ENCODE data around the gene SPRED2. TPM values are rescaled to one million over a fixed set of nuclear protein-coding genes. Genes with fewer than 3 reads are reported as not detected.

Gene SPRED2
- polyA plus RNA-seq, 1 donor from 2014 or later: 5.3 TPM

GRCh38 chr2:65416321-65416720 is 16.1 kb downstream of the SPRED2 start:
- peaks cover 28% of the 10 kb centered on the region for H3K79me2 ChIP-seq (replicated peaks; ENCODE audit: insufficient read depth, low read length)

GRCh38 chr2:65415091-65415490 is 17.3 kb downstream of the SPRED2 start:
- no peak overlapping the region for H3K4me2 ChIP-seq (ENCODE audit: low read length)
- TF ChIP-seq EZH2 (IDR thresholded peaks at IDR 0.05; ENCODE audit: borderline replicate concordance, insufficient read depth, low read length, poor library complexity, severe bottlenecking) (no peak), REST (IDR thresholded peaks at IDR 0.05; ENCODE audit: borderline replicate concordance) (no peak), TAF1 (IDR thresholded peaks at IDR 0.05; ENCODE audit: low read depth) (no peak)
- H3K9me2 ChIP-seq (ENCODE audit: insufficient read depth, low read length): no peaks in the 10 kb centered on the region
- H3K9ac ChIP-seq (ENCODE audit: low read length): no peak overlapping the region
- H2AFZ ChIP-seq (ENCODE audit: low read depth, low read length): no peak overlapping the region
- H3K27me3 ChIP-seq (ENCODE audit: insufficient read depth, low read depth, low read length): no peaks in the 10 kb centered on the region
- H3K36me3 ChIP-seq (ENCODE audit: insufficient read depth, low read length): no peaks in the 10 kb centered on the region
- peaks cover 28% of the 10 kb centered on the region for H3K79me2 ChIP-seq (replicated peaks; ENCODE audit: insufficient read depth, low read length)
- H3K4me3 ChIP-seq (ENCODE audit: low read length): no peak overlapping the region
- H3K9me3 ChIP-seq (ENCODE audit: low read length): no peaks in the 10 kb centered on the region
- H3K27ac ChIP-seq (ENCODE audit: low read length): no peak overlapping the region
- no peaks in the 10 kb centered on the region for H3F3A ChIP-seq (ENCODE audit: insufficient read depth, low read length, poor library complexity, severe bottlenecking)
- H4K20me1 ChIP-seq (ENCODE audit: insufficient read depth): no peaks in the 10 kb centered on the region

More at GRCh38 chr2:65416321-65416720, 16.1 kb downstream of the SPRED2 start:
- no peak for TF ChIP-seq CTCF (IDR thresholded peaks at IDR 0.05; ENCODE audit: poor library complexity, severe bottlenecking)
- no peak for TF ChIP-seq TAF1 (IDR thresholded peaks at IDR 0.05; ENCODE audit: low read depth)
- TF ChIP-seq POLR2AphosphoS5 (IDR thresholded peaks at IDR 0.05): no peak
- no peak for TF ChIP-seq RAD21 (conservative IDR thresholded peaks at IDR 0.05)
- TF ChIP-seq EP300 (conservative IDR thresholded peaks at IDR 0.05; ENCODE audit: poor library complexity, severe bottlenecking): no peak
- no peak for TF ChIP-seq MXI1 (conservative IDR thresholded peaks at IDR 0.05; ENCODE audit: poor library complexity, severe bottlenecking)
- no peak for TF ChIP-seq REST (IDR thresholded peaks at IDR 0.05; ENCODE audit: borderline replicate concordance)
- TF ChIP-seq SMC3 (conservative IDR thresholded peaks at IDR 0.05; ENCODE audit: poor library complexity): no peak
- no peak for TF ChIP-seq EZH2 (IDR thresholded peaks at IDR 0.05; ENCODE audit: borderline replicate concordance, insufficient read depth, low read length, poor library complexity, severe bottlenecking)
- Histone ChIP-seq H3F3A (ENCODE audit: insufficient read depth, low read length, poor library complexity, severe bottlenecking) (no peaks in the 10 kb centered on the region), H3K9ac (ENCODE audit: low read length) (no peak overlapping the region), H2AFZ (ENCODE audit: low read depth, low read length) (no peak overlapping the region), H3K36me3 (ENCODE audit: insufficient read depth, low read length) (no peaks in the 10 kb centered on the region), H3K4me2 (ENCODE audit: low read length) (no peak overlapping the region), H3K4me3 (ENCODE audit: low read length) (no peak overlapping the region), H3K9me3 (ENCODE audit: low read length) (no peaks in the 10 kb centered on the region), H3K27me3 (ENCODE audit: insufficient read depth, low read depth, low read length) (no peaks in the 10 kb centered on the region), H4K20me1 (ENCODE audit: insufficient read depth) (no peaks in the 10 kb centered on the region), H3K9me2 (ENCODE audit: insufficient read depth, low read length) (no peaks in the 10 kb centered on the region), H3K27ac (ENCODE audit: low read length) (no peak overlapping the region)
